OCI-LY3 (cell line): ENCODE results near the gene PIP5K1B.

Experiments
- CTCF ChIP-seq: fragments of 200-600, 300-600 bp; sonication (generic); IDR thresholded peaks from 2 replicates; pipeline ENCODE4 v1.5.1; 2014; ENCODE audit warnings: antibody characterized with exemption, low read length, low read depth
- EZH2phosphoT487 ChIP-seq: fragments of 200-600 bp; shearing (Covaris generic); IDR thresholded peaks from 2 replicates; pipeline ENCODE4 v1.6.1; 2018; ENCODE audit warnings: antibody characterized with exemption, mixed run types, low read depth

- TF ChIP-seq CTCF (no peak), EZH2phosphoT487 (no peak)
These were observed 202.9 kb downstream of the PIP5K1B start for GRCh38 chr9:68907910-68908309.
